HepG2 (cell line): ENCODE results near the gene SV2B. TPM values are rescaled to one million over a fixed set of nuclear protein-coding genes. Genes with fewer than 3 reads are reported as not detected.
A peak's percentile ranks its signal among the peaks of the same experiment; 100 is the strongest.

ENCODE experiments used
- ATAC-seq: fragments of 200-7000 bp; cut with Tn5 transposase; 3 replicates; pipeline ENCODE4 v1.9.1; 2020; ENCODE audit warnings: mild to moderate bottlenecking, moderate library complexity
- Bru-seq: library from RNA; stranded (reverse); fragments of 400-500 nt; gene quantifications from one replicate; lab custom pipeline; 2021; lab: Mats Ljungman, UMichigan
- BruChase-seq, 2 experiments: library from RNA; stranded (reverse); fragments of 400-500 nt; gene quantifications; one replicate each; lab custom pipeline; 2021; lab: Mats Ljungman, UMichigan
- BruUV-seq: library from RNA; stranded (reverse); fragments of 400-500 nt; replicated peaks from 2 replicates; lab custom pipeline; 2021; lab: Mats Ljungman, UMichigan
- CTCF ChIA-PET: fragments of 300-600 bp; formaldehyde crosslinking; extraction: SDS; loops from one replicate; lab custom pipeline; 2021; ENCODE audit warnings: low total read pairs, inconsistent platforms, low intra/inter-chr PET ratio; lab: Yijun Ruan, JAX
- POLR2A ChIA-PET: fragments of 350-600 bp; sonication (Branson Sonifier 250); formaldehyde crosslinking; loops from one replicate; lab custom pipeline; 2020; ENCODE audit warnings: antibody characterized with exemption, inconsistent platforms; lab: Yijun Ruan, JAX
- DNase-seq: peaks from one replicate; pipeline ENCODE4 v3.0.0-alpha.2; 2015; ENCODE audit warnings: low spot score
- FAIRE-seq: peaks from 3 replicates; lab custom pipeline; 2011; peaks lifted over from hg19 to GRCh38; lab: Jason Lieb, UNC
- H2AFZ ChIP-seq: one replicate; pipeline ENCODE4 v1.6.1; 2011; ENCODE audit warnings: low read length, inconsistent platforms
- H3K27ac ChIP-seq: fragments of 300-600 bp; 3 replicates; pipeline ENCODE4 v1.8.0; 2011; ENCODE audit warnings: mixed run types, mild to moderate bottlenecking, mixed read lengths, low read length, inconsistent platforms; ENCODE audit not compliant: insufficient read depth; ENCODE audit errors: extremely low read length
- H3K27me3 ChIP-seq, 2 experiments: fragments of 200-600 bp in 1 of 2; 2 replicates in 1 of 2; 3 replicates in 1 of 2; pipeline versions ENCODE4 v1.6.0 to v1.8.0; 2011; ENCODE audit warnings: low read length in 2 of 2, mild to moderate bottlenecking in 2 of 2, moderate library complexity in 2 of 2, inconsistent platforms in 1 of 2; ENCODE audit not compliant: insufficient read depth in 2 of 2, control insufficient read depth in 1 of 2
- H3K36me3 ChIP-seq, 2 experiments: fragments of 200-600 bp in 1 of 2; replicated peaks in 1 of 2; 2 replicates in 1 of 2; 3 replicates in 1 of 2; pipeline versions ENCODE4 v1.5.1 to v1.8.0; 2011; ENCODE audit warnings: low read length in 2 of 2, inconsistent platforms in 1 of 2; ENCODE audit not compliant: insufficient read depth in 2 of 2, control insufficient read depth in 1 of 2
- H3K4me1 ChIP-seq: 2 replicates; pipeline ENCODE4 v1.5.1; 2012; ENCODE audit warnings: low read length, inconsistent platforms; ENCODE audit not compliant: insufficient read depth
- H3K4me2 ChIP-seq: 2 replicates; pipeline ENCODE4 v1.6.0; 2011; ENCODE audit warnings: low read depth, low read length, inconsistent platforms
- H3K4me3 ChIP-seq, 3 experiments: fragments of 200-600 bp in 1 of 3; sonication (generic), shearing (Covaris generic) in 1 of 3; replicated peaks in 1 of 3; 2 replicates each; pipeline ENCODE4 v1.5.1; 2011 to 2016; ENCODE audit warnings: low read length in 3 of 3, inconsistent platforms in 2 of 3, low read depth in 2 of 3, mild to moderate bottlenecking in 2 of 3, control low read depth in 1 of 3, mixed read lengths in 1 of 3; ENCODE audit not compliant: insufficient read depth in 1 of 3
- H3K79me2 ChIP-seq: one replicate; pipeline ENCODE4 v1.6.1; 2011; ENCODE audit warnings: low read length, inconsistent platforms; ENCODE audit not compliant: insufficient read depth
- H3K9ac ChIP-seq: 2 replicates; pipeline ENCODE4 v1.6.0; 2011; ENCODE audit warnings: mild to moderate bottlenecking, low read depth, low read length, inconsistent platforms; ENCODE audit not compliant: insufficient read depth
- H3K9me3 ChIP-seq: 2 replicates; pipeline ENCODE4 v1.5.1; 2012; ENCODE audit warnings: mild to moderate bottlenecking, low read length
- H4K20me1 ChIP-seq: 2 replicates; pipeline ENCODE4 v1.6.0; 2011; ENCODE audit warnings: inconsistent platforms, mild to moderate bottlenecking, low read length, moderate library complexity; ENCODE audit not compliant: insufficient read depth
- HNRNPLL ChIP-seq: fragments of 200-400 bp; formaldehyde crosslinking; IDR thresholded peaks from 2 replicates; pipeline ENCODE4 v1.6.1; 2017; ENCODE audit warnings: mild to moderate bottlenecking, low read depth, low read length; ENCODE audit not compliant: poor library complexity, severe bottlenecking
- KLF16 ChIP-seq, 2 experiments: sonication (generic) in 1 of 2; formaldehyde crosslinking in 1 of 2; IDR thresholded peaks; 2 replicates each; pipeline versions ENCODE4 v1.6.1 to v1.8.0; 2016 to 2023; ENCODE audit warnings: missing genetic modification reagents in 2 of 2, missing compliant biosample characterization in 1 of 2
- UBTF ChIP-seq: sonication (generic); formaldehyde crosslinking; IDR thresholded peaks from 2 replicates; pipeline ENCODE4 v1.4.0; 2020; ENCODE audit warnings: mild to moderate bottlenecking, missing genetic modification reagents
- WGBS: methylation state at CpG from one replicate; pipeline ENCODE4 v1.1.6; 2017; ENCODE audit warnings: low lambda C conversion rate; 5-methylcytosine and 5-hydroxymethylcytosine counted together
- in situ Hi-C: cut with HindIII; loops from 2 replicates; pipeline ENCODE4 v1.10.0; 2017; ENCODE audit warnings: low pct_unique_long_range_greater_than_20kb; ENCODE audit not compliant: extremely low pct_ligation_motif_present
- intact Hi-C: fragments of 100-400 bp; cut with micrococcal nuclease; formaldehyde crosslinking; loops from one replicate; pipeline ENCODE4 v1.10.0; 2022; ENCODE audit not compliant: unreplicated experiment
- long read RNA-seq, 2 experiments: library from RNA in 1 of 2; library from polyadenylated mRNA in 1 of 2; stranded (forward) in 1 of 2; unstranded in 1 of 2; transcript quantifications; one replicate each; pipeline ENCODE4 v2.0.0, GENCODE V29; 2019 to 2022
- polyA minus RNA-seq, 3 experiments: library from RNA; depleted of rRNA, polyadenylated mRNA; stranded (reverse); fragments of >200 nt; gene quantifications; 2 replicates each; pipeline ENCODE4 v1.2.3, GENCODE V29; 2011; ENCODE audit warnings: low replicate concordance in 1 of 3
- polyA plus RNA-seq, 8 experiments: library from polyadenylated mRNA; depleted of rRNA in 3 of 8; stranded (reverse) in 7 of 8; unstranded in 1 of 8; fragments of >200 nt; fragmentation: Illumina TruSeq in 4 of 8; extraction: Trizol in 4 of 8; gene quantifications; 2 replicates each; pipeline versions ENCODE4 v1.2.1 to v1.2.3, GENCODE V29; 2011 to 2016; ENCODE audit warnings: low read depth in 4 of 8, missing spikeins in 1 of 8, mixed read lengths in 1 of 8; ENCODE audit not compliant: insufficient read depth in 1 of 8
- total RNA-seq, 5 experiments: library from RNA; depleted of rRNA; stranded (reverse); fragments of >200 nt; fragmentation: Illumina TruSeq; extraction: Trizol; gene quantifications; 2 replicates each; pipeline ENCODE4 v1.2.3, GENCODE V29; 2016; ENCODE audit warnings: low read depth in 1 of 5

Gene SV2B
- total RNA-seq (2016; rRNA removed; fragmentation: Illumina TruSeq; extraction: Trizol) = not detected in 2 replicates
- not detected in 2 replicates for total RNA-seq (2016; cell fraction: cytosol; rRNA removed; fragmentation: Illumina TruSeq; extraction: Trizol; ENCODE audit: low read depth)
- total RNA-seq (2016; cell fraction: insoluble cytoplasmic fraction; rRNA removed; fragmentation: Illumina TruSeq; extraction: Trizol) = not detected in 2 replicates
- total RNA-seq (2016; cell fraction: membrane; rRNA removed; fragmentation: Illumina TruSeq; extraction: Trizol) = not detected in 2 replicates
- total RNA-seq (2016; cell fraction: nucleus; rRNA removed; fragmentation: Illumina TruSeq; extraction: Trizol) = not detected in 2 replicates
- polyA plus RNA-seq (2011; rRNA removed) = not detected in 2 replicates
- not detected in 2 replicates for polyA plus RNA-seq (2011; cell fraction: cytosol; rRNA removed)
- polyA plus RNA-seq (2011; cell fraction: nucleus; rRNA removed) = not detected in 2 replicates
- polyA plus RNA-seq (2012) = not detected in 2 replicates
- polyA plus RNA-seq (2016; cell fraction: cytosol; fragmentation: Illumina TruSeq; extraction: Trizol; ENCODE audit: low read depth) = not detected in 2 replicates
- polyA plus RNA-seq (2016; cell fraction: insoluble cytoplasmic fraction; fragmentation: Illumina TruSeq; extraction: Trizol; ENCODE audit: low read depth) = not detected in 2 replicates
- polyA plus RNA-seq (2016; cell fraction: membrane; fragmentation: Illumina TruSeq; extraction: Trizol; ENCODE audit: low read depth) = not detected in 2 replicates
- polyA plus RNA-seq (2016; cell fraction: nucleus; fragmentation: Illumina TruSeq; extraction: Trizol; ENCODE audit: insufficient read depth, low read depth) = not detected in 2 replicates
- 1.1 TPM in 1 of 2 replicates, not detected in the other for polyA minus RNA-seq (2011; rRNA and poly(A)+ RNA removed; ENCODE audit: low replicate concordance)
- polyA minus RNA-seq (2011; cell fraction: cytosol; rRNA and poly(A)+ RNA removed) = not detected in 2 replicates
- polyA minus RNA-seq (2011; cell fraction: nucleus; rRNA and poly(A)+ RNA removed) = not detected in 2 replicates
- percentile 1 among the genes with signal in this experiment for Bru-seq, nascent RNA
- percentile 1 among the genes with signal in this experiment for BruChase-seq, experiment 1, labeled RNA remaining after a 6-hour chase
- BruChase-seq, experiment 2, labeled RNA remaining after a 2-hour chase = percentile 0 among the genes with signal in this experiment
- long read RNA-seq, experiment 1 = 0 reads
- long read RNA-seq, experiment 2 = 0 reads

GRCh38 chr15:91099995-91100813, at the start of gene SV2B:
SV2B (plus strand) TSS chr15:91100257; CDS start chr15:91226264, 126,007 bp downstream.
- no peak within 1 kb of the TSS for H2AFZ ChIP-seq
- no peak within 1 kb of the TSS for H3K27ac ChIP-seq
- DNase-seq (no peak), ATAC-seq (peak; percentile 81), FAIRE-seq (no peak)
- POLR2A ChIA-PET = no interaction called here
- no peaks in the 10 kb centered on the region for H3K9me3 ChIP-seq
- H3K4me3 ChIP-seq = peak within 1 kb of the TSS in 2 of 3 experiments; percentile 25 to 36; a peak in 2 of 6 replicates
- H4K20me1 ChIP-seq = no peaks in the 10 kb centered on the region
- CTCF ChIA-PET = no interaction called here
- no peaks in the 10 kb centered on the region for H3K36me3 ChIP-seq
- intact Hi-C loops = no loop called here
- no peaks in the 10 kb centered on the region for H3K79me2 ChIP-seq
- peaks cover 2 to 46% of the 10 kb centered on the region in 2 experiments; a peak in 4 of 5 replicates for H3K27me3 ChIP-seq
- H3K4me1 ChIP-seq = no peaks in the 10 kb centered on the region
- in situ Hi-C loops = no loop called here
- TF ChIP-seq HNRNPLL (peak; percentile 29), UBTF (CRISPR knock-in tag) (peak; percentile 40; the same call in 1 of the 2 replicates), KLF16 (CRISPR knock-in tag; IDR thresholded peaks at IDR 0.05) (no peak)
- 5% methylated on average over 24 of the region's 64 CpGs for WGBS
- no peak within 1 kb of the TSS for H3K9ac ChIP-seq
- H3K4me2 ChIP-seq = peak within 1 kb of the TSS; percentile 45
- no TSS peak for BruUV-seq
